GM23338 (cell line): Measurements from ENCODE around the gene SLC35E2B. TPM values are rescaled to one million over a fixed set of nuclear protein-coding genes. Genes with fewer than 3 reads are reported as not detected.

Experiments
- ATAC-seq: fragments of 200-7000 bp; cut with Tn5 transposase; 3 replicates; pipeline ENCODE4 v1.9.1; 2020
- DNase-seq: peaks from one replicate; pipeline ENCODE4 v3.0.0-alpha.2; 2015; ENCODE audit warnings: low spot score
- H2AFZ ChIP-seq: fragments of 200-600 bp; sonication (generic); 2 replicates; pipeline ENCODE4 v1.8.0; 2016; ENCODE audit warnings: antibody characterized with exemption, mild to moderate bottlenecking, moderate library complexity
- H3F3A ChIP-seq: fragments of 200-600 bp; sonication (generic); replicated peaks from 2 replicates; pipeline ENCODE4 v1.8.0; 2017; ENCODE audit warnings: antibody characterized with exemption, mixed run types, low read depth
- H3K27ac ChIP-seq: fragments of 200-600 bp; sonication (generic); 2 replicates; pipeline ENCODE4 v1.6.1; 2016; ENCODE audit warnings: low read depth
- H3K27me3 ChIP-seq: fragments of 200-600 bp; sonication (generic); 2 replicates; pipeline ENCODE4 v1.8.0; 2016; ENCODE audit warnings: mild to moderate bottlenecking, mixed run types, moderate library complexity; ENCODE audit not compliant: insufficient read depth
- H3K36me3 ChIP-seq: fragments of 200-600 bp; sonication (generic); 2 replicates; pipeline ENCODE4 v1.8.0; 2016; ENCODE audit warnings: mild to moderate bottlenecking; ENCODE audit not compliant: insufficient read depth
- H3K4me1 ChIP-seq: fragments of 200-600 bp; sonication (generic); 2 replicates; pipeline ENCODE4 v1.8.0; 2016; ENCODE audit warnings: mild to moderate bottlenecking, moderate library complexity; ENCODE audit not compliant: insufficient read depth
- H3K4me2 ChIP-seq: fragments of 200-600 bp; sonication (generic); 2 replicates; pipeline ENCODE4 v1.7.1; 2017; ENCODE audit warnings: mixed run types
- H3K4me3 ChIP-seq: fragments of 200-600 bp; sonication (generic); 2 replicates; pipeline ENCODE4 v1.6.1; 2016; ENCODE audit warnings: mixed run types
- H3K79me2 ChIP-seq: fragments of 200-600 bp; sonication (generic); replicated peaks from 2 replicates; pipeline ENCODE4 v1.8.0; 2017; ENCODE audit warnings: mild to moderate bottlenecking; ENCODE audit not compliant: insufficient read depth
- H3K9me2 ChIP-seq: fragments of 200-600 bp; sonication (generic); 2 replicates; pipeline ENCODE4 v1.8.0; 2017; ENCODE audit not compliant: insufficient read depth
- H4K20me1 ChIP-seq: fragments of 200-600 bp; sonication (generic); replicated peaks from 2 replicates; pipeline ENCODE4 v1.8.0; 2017; ENCODE audit warnings: mild to moderate bottlenecking; ENCODE audit not compliant: insufficient read depth
- H3K27ac Mint-ChIP-seq: 2 replicates; pipeline ENCODE4 v1.8.0; 2020; ENCODE audit warnings: inconsistent platforms, mild to moderate bottlenecking, moderate library complexity, mixed read lengths
- H3K27me3 Mint-ChIP-seq: 3 replicates; pipeline ENCODE4 v1.8.0; 2022; ENCODE audit warnings: low read depth, mild to moderate bottlenecking, moderate library complexity, mixed read lengths, inconsistent platforms; ENCODE audit not compliant: insufficient read depth, poor library complexity
- H3K36me3 Mint-ChIP-seq: 3 replicates; pipeline ENCODE4 v1.8.0; 2021; ENCODE audit warnings: low read depth, mild to moderate bottlenecking, inconsistent platforms, moderate library complexity, mixed read lengths
- H3K4me1 Mint-ChIP-seq: 3 replicates; pipeline ENCODE4 v1.8.0; 2020; ENCODE audit warnings: mild to moderate bottlenecking, inconsistent platforms, mixed read lengths
- H3K4me3 Mint-ChIP-seq: 3 replicates; pipeline ENCODE4 v1.8.0; 2021; ENCODE audit warnings: moderate library complexity, mild to moderate bottlenecking, inconsistent platforms, mixed read lengths
- H3K9me3 Mint-ChIP-seq: 3 replicates; pipeline ENCODE4 v1.8.0; 2020; ENCODE audit warnings: moderate library complexity, mild to moderate bottlenecking, inconsistent platforms, mixed read lengths
- CREB1 ChIP-seq: fragments of 250-450 bp; sonication (Bioruptor Pico); IDR thresholded peaks from 2 replicates; pipeline ENCODE4 v1.5.0; 2020; ENCODE audit warnings: low read depth, mild to moderate bottlenecking, moderate library complexity
- CTCF ChIP-seq, 2 experiments: fragments of 200-600 bp in 1 of 2; sonication (generic) in 1 of 2; conservative IDR thresholded peaks; 2 replicates each; pipeline versions ENCODE4 v1.5.1 to v1.6.1; 2016 to 2017; ENCODE audit warnings: antibody characterized with exemption in 2 of 2, low read depth in 2 of 2, mild to moderate bottlenecking in 2 of 2, moderate library complexity in 1 of 2
- ETS1 ChIP-seq: IDR thresholded peaks from 2 replicates; pipeline ENCODE4 v1.6.1; 2016; ENCODE audit warnings: antibody characterized with exemption
- EZH2 ChIP-seq: fragments of 200-600 bp; sonication (generic); IDR thresholded peaks from one replicate; pipeline ENCODE4 v1.8.0; 2017; ENCODE audit warnings: antibody characterized with exemption, mild to moderate bottlenecking, low read depth; ENCODE audit not compliant: unreplicated experiment
- EZH2phosphoT487 ChIP-seq: fragments of 200-600 bp; sonication (generic); IDR thresholded peaks from one replicate; pipeline ENCODE4 v1.8.1; 2018; ENCODE audit warnings: antibody characterized with exemption; ENCODE audit not compliant: unreplicated experiment
- JUNB ChIP-seq: IDR thresholded peaks from one replicate; pipeline ENCODE4 v1.6.1; 2016; ENCODE audit warnings: antibody characterized with exemption; ENCODE audit not compliant: unreplicated experiment
- NANOG ChIP-seq: IDR thresholded peaks from 2 replicates; pipeline ENCODE4 v1.6.1; 2016; ENCODE audit warnings: antibody characterized with exemption, borderline replicate concordance
- POLR2AphosphoS5 ChIP-seq: IDR thresholded peaks from 2 replicates; pipeline ENCODE4 v1.6.1; 2016; ENCODE audit warnings: antibody characterized with exemption, low read depth
- REST ChIP-seq: IDR thresholded peaks from one replicate; pipeline ENCODE4 v1.6.1; 2018; ENCODE audit warnings: antibody characterized with exemption; ENCODE audit not compliant: unreplicated experiment
- STAT1 ChIP-seq: IDR thresholded peaks from one replicate; pipeline ENCODE4 v1.6.1; 2016; ENCODE audit warnings: antibody characterized with exemption; ENCODE audit not compliant: unreplicated experiment
- ZNF114 ChIP-seq: fragments of 250-450 bp; sonication (Bioruptor Pico); IDR thresholded peaks from 2 replicates; pipeline ENCODE4 v1.5.0; 2020; ENCODE audit warnings: mild to moderate bottlenecking, moderate library complexity
- ZNF331 ChIP-seq: fragments of 250-450 bp; sonication (Bioruptor Pico); IDR thresholded peaks from 2 replicates; pipeline ENCODE4 v1.5.0; 2020; ENCODE audit warnings: low read depth, mild to moderate bottlenecking, moderate library complexity
- ZNF462 ChIP-seq: fragments of 250-450 bp; sonication (Bioruptor Pico); IDR thresholded peaks from 2 replicates; pipeline ENCODE4 v1.5.0; 2020; ENCODE audit warnings: mild to moderate bottlenecking, moderate library complexity
- polyA plus RNA-seq: library from polyadenylated mRNA; unstranded; fragments of >200 nt; fragmentation: Nextera tagmentation; extraction: Ambion mirVana; gene quantifications from 2 replicates; pipeline ENCODE4 v1.2.1, GENCODE V29; 2016
- total RNA-seq: library from RNA; depleted of rRNA; stranded (reverse); fragments of >200 nt; shearing (Covaris generic); gene quantifications from 2 replicates; pipeline ENCODE4 v1.2.3, GENCODE V29; 2014

Gene SLC35E2B
- total and polyA plus RNA-seq, 2 experiments from 2014 or later, result 16.8 to 63.0 TPM

GRCh38 chr1:1624443-1625403 lies 67.9 kb downstream of the SLC35E2B start:
- H3K27me3 Mint-ChIP-seq, result peaks cover 10% of the 10 kb centered on the region
- Histone ChIP-seq H3F3A (0 out of 2 replicates have a peak, but pooled peaks cover 3% of the 10 kb centered on the region), H4K20me1 (no peaks in the 10 kb centered on the region), H3K4me2 (no peak overlapping the region), H3K9me2 (no peaks in the 10 kb centered on the region), H3K27ac (no peak overlapping the region), H3K27me3 (no peaks in the 10 kb centered on the region), H3K36me3 (no peaks in the 10 kb centered on the region), H3K79me2 (no peaks in the 10 kb centered on the region), H2AFZ (no peak overlapping the region), H3K4me3 (no peak overlapping the region), H3K4me1 (no peaks in the 10 kb centered on the region)
- ATAC-seq (peak; percentile 1; the same call in 1 of the 3 replicates), DNase-seq (no peak)
- TF ChIP-seq JUNB (no peak), ZNF114 (CRISPR knock-in tag) (no peak), REST (no peak), EZH2phosphoT487 (no peak), ZNF462 (CRISPR knock-in tag) (no peak), POLR2AphosphoS5 (no peak), NANOG (no peak), EZH2 (no peak), CREB1 (CRISPR knock-in tag) (no peak), ETS1 (no peak), ZNF331 (CRISPR knock-in tag) (no peak), CTCF (conservative IDR thresholded peaks at IDR 0.05; ENCODE audit: low read depth in 2 of 2) (no peak), STAT1 (no peak)
- H3K27ac Mint-ChIP-seq, result no peak overlapping the region
- H3K4me3 Mint-ChIP-seq, result no peak overlapping the region
- H3K4me1 Mint-ChIP-seq, result no peaks in the 10 kb centered on the region; the same call in 2 of the 3 replicates
- H3K36me3 Mint-ChIP-seq, result no peaks in the 10 kb centered on the region
- no peaks in the 10 kb centered on the region; the same call in 2 of the 3 replicates for H3K9me3 Mint-ChIP-seq
